PC-3 (cell line): ENCODE data around the gene VIPAS39. TPM values are rescaled to one million over a fixed set of nuclear protein-coding genes. Genes with fewer than 3 reads are reported as not detected.
A peak's percentile ranks its signal among the peaks of the same experiment; 100 is the strongest.

Experiments used
- ATAC-seq: fragments of 200-7000 bp; cut with Tn5 transposase; 2 replicates; pipeline ENCODE4 v1.9.1; 2020; ENCODE audit warnings: mild to moderate bottlenecking, moderate library complexity
- BruUV-seq: library from RNA; stranded (reverse); fragments of 400-500 nt; replicated peaks from 2 replicates; lab custom pipeline; 2021; lab: Mats Ljungman, UMichigan
- CTCF ChIA-PET: fragments of 300-600 bp; sonication (Branson Sonifier 250); formaldehyde crosslinking; loops from one replicate; lab custom pipeline; 2022; ENCODE audit warnings: antibody characterized with exemption; lab: Charles Lee
- POLR2A ChIA-PET: fragments of 300-600 bp; sonication (Branson Sonifier 250); formaldehyde crosslinking; loops from one replicate; lab custom pipeline; 2022; ENCODE audit warnings: antibody characterized with exemption; ENCODE audit not compliant: unreplicated experiment; lab: Charles Lee
- DNase-seq: peaks from one replicate; pipeline ENCODE4 v3.0.0-alpha.2; 2015
- H2AFZ ChIP-seq: fragments of 300-600 bp; sonication (generic); 2 replicates; pipeline ENCODE4 v1.6.0; 2016; ENCODE audit warnings: antibody characterized with exemption, low read length
- H3F3A ChIP-seq: fragments of 300-600 bp; sonication (generic); one replicate; pipeline ENCODE4 v1.6.0; 2017; ENCODE audit warnings: antibody characterized with exemption, low read length, control low read depth, mild to moderate bottlenecking; ENCODE audit not compliant: unreplicated experiment
- H3K27ac ChIP-seq: fragments of 300-600 bp; sonication (generic); 2 replicates; pipeline ENCODE4 v1.5.1; 2016; ENCODE audit warnings: mild to moderate bottlenecking, low read length
- H3K27me3 ChIP-seq: fragments of 300-600 bp; sonication (generic); 2 replicates; pipeline ENCODE4 v1.6.1; 2016; ENCODE audit warnings: low read length, mixed read lengths
- H3K36me3 ChIP-seq: fragments of 300-600 bp; sonication (generic); 2 replicates; pipeline ENCODE4 v1.6.1; 2016; ENCODE audit warnings: low read depth, mixed run types, low read length, mixed read lengths
- H3K4me1 ChIP-seq: fragments of 300-600 bp; sonication (generic); 2 replicates; pipeline ENCODE4 v1.5.1; 2016; ENCODE audit warnings: low read length; ENCODE audit not compliant: insufficient read depth
- H3K4me2 ChIP-seq: fragments of 300-600 bp; sonication (generic); 2 replicates; pipeline ENCODE4 v1.6.0; 2016; ENCODE audit warnings: low read length
- H3K4me3 ChIP-seq: fragments of 300-600 bp; sonication (generic); 2 replicates; pipeline ENCODE4 v1.5.1; 2016; ENCODE audit warnings: mild to moderate bottlenecking, low read length, mixed read lengths
- H3K79me2 ChIP-seq: fragments of 300-600 bp; sonication (generic); 2 replicates; pipeline ENCODE4 v1.6.1; 2017; ENCODE audit warnings: low read length, mixed read lengths
- H3K9ac ChIP-seq: fragments of 300-600 bp; sonication (generic); 2 replicates; pipeline ENCODE4 v1.6.0; 2016; ENCODE audit warnings: mild to moderate bottlenecking, low read length
- H3K9me2 ChIP-seq: fragments of 300-600 bp; sonication (generic); replicated peaks from 2 replicates; pipeline ENCODE4 v1.6.1; 2016; ENCODE audit warnings: mixed run types, low read length, mixed read lengths
- H3K9me3 ChIP-seq: fragments of 300-600 bp; sonication (generic); 2 replicates; pipeline ENCODE4 v1.6.1; 2016; ENCODE audit warnings: low read length, mixed read lengths
- H4K20me1 ChIP-seq: fragments of 300-600 bp; sonication (generic); 2 replicates; pipeline ENCODE4 v1.6.1; 2016; ENCODE audit warnings: low read length, mixed read lengths
- EZH2 ChIP-seq: fragments of 300-600 bp; sonication (generic); IDR thresholded peaks from one replicate; pipeline ENCODE4 v1.6.1; 2017; ENCODE audit warnings: antibody characterized with exemption, mild to moderate bottlenecking, low read length; ENCODE audit not compliant: unreplicated experiment
- EZH2phosphoT487 ChIP-seq: fragments of 300-600 bp; sonication (generic); IDR thresholded peaks from 2 replicates; pipeline ENCODE4 v1.6.1; 2018; ENCODE audit warnings: mild to moderate bottlenecking, antibody characterized with exemption, low read length, borderline replicate concordance
- intact Hi-C: fragments of 100-400 bp; cut with micrococcal nuclease; formaldehyde crosslinking; loops from 2 replicates; pipeline ENCODE4 v1.9.0; 2023
- total RNA-seq: library from RNA; depleted of rRNA; stranded (reverse); fragments of >200 nt; gene quantifications from 2 replicates; pipeline ENCODE4 v1.2.3, GENCODE V29; 2014
- TF ChIP-seq, protein P1 (sequence below): fragments of 300-600 bp; sonication (generic); conservative IDR thresholded peaks from 2 replicates; pipeline ENCODE4 v1.5.1; 2017; ENCODE audit warnings: antibody characterized with exemption, low read depth, mild to moderate bottlenecking, low read length

The VIPAS39 gene
- total RNA-seq, 1 experiment from 2014 or later = 20.2 TPM

DNA sequence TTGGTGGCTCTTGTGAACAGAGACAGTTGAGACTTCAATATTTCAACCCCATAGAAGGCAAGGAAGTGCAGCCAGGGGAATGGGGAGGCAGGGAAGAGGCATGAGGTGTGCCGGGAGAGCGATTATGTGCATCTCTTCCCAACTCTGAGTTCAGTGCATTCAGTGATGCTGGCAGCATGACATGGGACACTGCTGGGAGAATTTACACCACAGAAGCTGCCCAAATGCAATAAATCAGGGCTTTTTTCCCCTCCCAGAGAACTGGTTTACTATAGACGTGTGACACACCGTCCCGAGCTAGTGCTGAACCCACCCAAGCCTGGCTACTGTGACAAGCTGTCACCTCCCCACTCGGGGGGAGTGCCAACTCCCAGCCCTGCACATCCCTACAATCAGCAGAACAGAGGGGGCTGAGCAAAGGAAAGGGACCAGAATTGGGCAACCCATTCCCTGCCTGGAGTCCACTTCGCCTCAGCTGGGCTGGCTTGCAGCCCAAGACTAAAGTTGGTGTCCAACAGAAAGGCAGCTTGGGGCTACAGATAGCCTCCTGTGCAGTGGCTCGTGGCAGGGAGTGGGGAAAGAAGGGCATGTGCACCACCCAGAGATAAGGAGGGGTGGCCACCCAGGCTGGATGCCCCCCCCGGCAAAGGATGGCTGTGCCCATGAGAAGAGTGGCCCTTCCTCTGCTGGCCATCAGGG lies 17.2 kb upstream of the VIPAS39 start:
- POLR2A ChIA-PET = no interaction called here
- Histone ChIP-seq H3K27me3 (no peaks in the 10 kb centered on the region), H3K9me2 (no peaks in the 10 kb centered on the region), H3K27ac (no peak overlapping the region), H2AFZ (no peak overlapping the region), H3K9ac (no peak overlapping the region), H3K4me1 (no peaks in the 10 kb centered on the region), H3K79me2 (no peaks in the 10 kb centered on the region), H3K36me3 (no peaks in the 10 kb centered on the region), H4K20me1 (no peaks in the 10 kb centered on the region), H3K4me2 (no peak overlapping the region), H3K4me3 (no peak overlapping the region), H3F3A (no peaks in the 10 kb centered on the region), H3K9me3 (no peaks in the 10 kb centered on the region)
- CTCF ChIA-PET = no interaction called here
- ATAC-seq = no peak
- intact Hi-C loops = no loop called here
- no peak for DNase-seq
- no TSS peak for BruUV-seq
- TF ChIP-seq EZH2 = no peak
- no peak for TF ChIP-seq EZH2phosphoT487
- TF ChIP-seq, protein P1, sequence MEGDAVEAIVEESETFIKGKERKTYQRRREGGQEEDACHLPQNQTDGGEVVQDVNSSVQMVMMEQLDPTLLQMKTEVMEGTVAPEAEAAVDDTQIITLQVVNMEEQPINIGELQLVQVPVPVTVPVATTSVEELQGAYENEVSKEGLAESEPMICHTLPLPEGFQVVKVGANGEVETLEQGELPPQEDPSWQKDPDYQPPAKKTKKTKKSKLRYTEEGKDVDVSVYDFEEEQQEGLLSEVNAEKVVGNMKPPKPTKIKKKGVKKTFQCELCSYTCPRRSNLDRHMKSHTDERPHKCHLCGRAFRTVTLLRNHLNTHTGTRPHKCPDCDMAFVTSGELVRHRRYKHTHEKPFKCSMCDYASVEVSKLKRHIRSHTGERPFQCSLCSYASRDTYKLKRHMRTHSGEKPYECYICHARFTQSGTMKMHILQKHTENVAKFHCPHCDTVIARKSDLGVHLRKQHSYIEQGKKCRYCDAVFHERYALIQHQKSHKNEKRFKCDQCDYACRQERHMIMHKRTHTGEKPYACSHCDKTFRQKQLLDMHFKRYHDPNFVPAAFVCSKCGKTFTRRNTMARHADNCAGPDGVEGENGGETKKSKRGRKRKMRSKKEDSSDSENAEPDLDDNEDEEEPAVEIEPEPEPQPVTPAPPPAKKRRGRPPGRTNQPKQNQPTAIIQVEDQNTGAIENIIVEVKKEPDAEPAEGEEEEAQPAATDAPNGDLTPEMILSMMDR = no peak

DNA sequence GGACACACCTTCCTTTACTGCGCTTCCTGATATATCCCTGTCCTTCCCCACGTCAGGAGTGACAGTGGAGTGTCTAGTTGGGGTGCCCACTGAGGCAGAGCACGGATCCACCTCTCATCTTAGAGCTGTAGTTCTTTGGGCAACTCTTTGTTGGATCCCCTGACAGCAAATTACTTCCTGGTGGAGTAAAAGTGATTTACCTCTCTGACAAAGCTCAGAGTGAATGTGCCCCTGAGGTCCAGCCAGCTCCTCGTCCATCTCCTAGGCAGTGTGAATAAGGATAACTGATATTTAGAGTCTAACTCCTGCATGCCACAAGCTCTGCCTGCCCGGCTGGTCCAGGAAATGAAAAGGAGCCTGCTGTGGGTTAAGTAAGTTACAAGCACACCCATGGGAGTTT lies 16.5 kb upstream of the VIPAS39 start:
- POLR2A ChIA-PET = no interaction called here
- H3K4me3 ChIP-seq = no peak overlapping the region
- CTCF ChIA-PET = no interaction called here
- no peak overlapping the region for H3K27ac ChIP-seq
- no peak overlapping the region for H3K9ac ChIP-seq
- no peak overlapping the region for H3K4me2 ChIP-seq
- H2AFZ ChIP-seq = no peak overlapping the region
- TF ChIP-seq EZH2 (no peak), EZH2phosphoT487 (no peak)
- TF ChIP-seq, protein P1 = no peak
- H3K79me2 ChIP-seq = no peaks in the 10 kb centered on the region
- intact Hi-C loops = no loop called here
- BruUV-seq = no TSS peak
- no peak for ATAC-seq
- H3K9me3 ChIP-seq = no peaks in the 10 kb centered on the region
- H3F3A ChIP-seq = no peaks in the 10 kb centered on the region
- H4K20me1 ChIP-seq = no peaks in the 10 kb centered on the region
- peaks cover 7% of the 10 kb centered on the region for H3K36me3 ChIP-seq
- DNase-seq = no peak
- no peaks in the 10 kb centered on the region for H3K27me3 ChIP-seq
- H3K4me1 ChIP-seq = no peaks in the 10 kb centered on the region
- no peaks in the 10 kb centered on the region for H3K9me2 ChIP-seq

DNA sequence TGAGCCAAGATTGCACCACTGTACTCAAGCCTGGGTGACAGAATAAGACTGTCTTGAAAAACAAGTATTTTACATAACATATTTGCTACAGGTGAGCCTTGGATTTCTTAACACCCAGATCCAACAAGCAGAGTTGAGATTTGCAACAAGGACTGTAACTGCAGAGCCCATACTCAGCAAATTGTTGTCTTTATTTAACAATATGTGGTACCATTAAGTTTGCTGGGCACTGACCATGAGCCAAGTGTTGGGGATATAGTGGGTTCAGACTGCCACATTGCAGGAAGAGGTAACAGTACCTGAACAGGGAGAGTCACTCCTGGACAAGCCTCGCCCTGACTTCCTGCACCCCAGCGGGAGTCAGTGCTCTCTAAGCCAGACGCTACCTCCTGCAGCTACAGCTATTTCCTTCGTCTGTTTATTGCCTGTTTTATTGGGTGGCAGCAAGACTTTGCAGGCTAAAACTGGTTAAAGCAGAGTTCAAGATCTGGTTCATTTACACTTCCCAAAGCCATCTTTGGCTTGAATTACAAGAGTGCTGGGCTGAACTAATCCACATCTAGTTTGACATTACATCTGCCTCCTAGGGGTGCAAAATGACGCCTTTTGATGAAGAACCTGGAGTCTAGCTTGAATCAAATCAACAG lies 12.9 kb upstream of the VIPAS39 start:
- no peaks in the 10 kb centered on the region for H3K4me1 ChIP-seq
- peaks cover 29% of the 10 kb centered on the region for H3K36me3 ChIP-seq
- no peak for DNase-seq
- no peaks in the 10 kb centered on the region for H3F3A ChIP-seq
- peaks cover 3% of the 10 kb centered on the region for H3K79me2 ChIP-seq
- no peak overlapping the region for H2AFZ ChIP-seq
- ChIA-PET POLR2A (no interaction called here), CTCF (no interaction called here)
- H3K27me3 ChIP-seq = no peaks in the 10 kb centered on the region
- intact Hi-C loops = no loop called here
- H3K27ac ChIP-seq = no peak overlapping the region
- H3K9ac ChIP-seq = no peak overlapping the region
- H3K9me3 ChIP-seq = no peaks in the 10 kb centered on the region
- TF ChIP-seq EZH2 (no peak), EZH2phosphoT487 (no peak)
- TF ChIP-seq, protein P1 = no peak
- no peak overlapping the region for H3K4me2 ChIP-seq
- H4K20me1 ChIP-seq = no peaks in the 10 kb centered on the region
- BruUV-seq = no TSS peak
- peak; percentile 57 for ATAC-seq
- no peak overlapping the region for H3K4me3 ChIP-seq
- no peaks in the 10 kb centered on the region for H3K9me2 ChIP-seq
